Measurements from ENCODE around the gene CD3D. TPM values are rescaled to one million over a fixed set of nuclear protein-coding genes. Genes with fewer than 3 reads are reported as not detected.

The CD3D gene
- total RNA-seq, 1 donor from 2014 or later: not detected

- H3K36me3 Mint-ChIP-seq (ENCODE audit: insufficient read depth): no peaks in the 10 kb centered on the region
- no peak for DNase-seq (ENCODE audit: low spot score, unreplicated experiment)
- H3K9me3 Mint-ChIP-seq (ENCODE audit: low read depth): no peaks in the 10 kb centered on the region
- H3K27me3 Mint-ChIP-seq: peaks cover 12% of the 10 kb centered on the region
- TF ChIP-seq CTCF (IDR thresholded peaks at IDR 0.05; ENCODE audit: unreplicated experiment): no peak
- H3K4me3 Mint-ChIP-seq (ENCODE audit: low read depth): no peak overlapping the region
- no peak overlapping the region for H3K27ac Mint-ChIP-seq
- H3K4me1 Mint-ChIP-seq (ENCODE audit: low read depth): no peaks in the 10 kb centered on the region
Observed at GRCh38 chr11:118294053-118294452, 48.5 kb downstream of the CD3D start.

- no peak for DNase-seq (ENCODE audit: low spot score, unreplicated experiment)
- H3K4me1 Mint-ChIP-seq (ENCODE audit: low read depth): no peaks in the 10 kb centered on the region
- no peak for TF ChIP-seq CTCF (IDR thresholded peaks at IDR 0.05; ENCODE audit: unreplicated experiment)
- no peaks in the 10 kb centered on the region for H3K36me3 Mint-ChIP-seq (ENCODE audit: insufficient read depth)
- peaks cover 12% of the 10 kb centered on the region for H3K27me3 Mint-ChIP-seq
- H3K9me3 Mint-ChIP-seq (ENCODE audit: low read depth): no peaks in the 10 kb centered on the region
- no peak overlapping the region for H3K4me3 Mint-ChIP-seq (ENCODE audit: low read depth)
- no peak overlapping the region for H3K27ac Mint-ChIP-seq
Observed at GRCh38 chr11:118291477-118292135, 50.9 kb downstream of the CD3D start.

- no peak for DNase-seq (ENCODE audit: low spot score, unreplicated experiment)
- H3K27me3 Mint-ChIP-seq: peaks cover 15% of the 10 kb centered on the region
- no peak overlapping the region for H3K4me3 Mint-ChIP-seq (ENCODE audit: low read depth)
- H3K9me3 Mint-ChIP-seq (ENCODE audit: low read depth): no peaks in the 10 kb centered on the region
- peak; percentile 37 for TF ChIP-seq CTCF (IDR thresholded peaks at IDR 0.05; ENCODE audit: unreplicated experiment)
- no peaks in the 10 kb centered on the region for H3K4me1 Mint-ChIP-seq (ENCODE audit: low read depth)
- H3K36me3 Mint-ChIP-seq (ENCODE audit: insufficient read depth): no peaks in the 10 kb centered on the region
- no peak overlapping the region for H3K27ac Mint-ChIP-seq
Observed at GRCh38 chr11:118290923-118291322, 51.6 kb downstream of the CD3D start.

- no peak for TF ChIP-seq CTCF (IDR thresholded peaks at IDR 0.05; ENCODE audit: unreplicated experiment)
- Mint-ChIP-seq H3K4me3 (ENCODE audit: low read depth) (no peak overlapping the region), H3K27ac (no peak overlapping the region), H3K27me3 (peaks cover 17% of the 10 kb centered on the region), H3K9me3 (ENCODE audit: low read depth) (no peaks in the 10 kb centered on the region), H3K4me1 (ENCODE audit: low read depth) (no peaks in the 10 kb centered on the region), H3K36me3 (ENCODE audit: insufficient read depth) (no peaks in the 10 kb centered on the region)
- DNase-seq (ENCODE audit: low spot score, unreplicated experiment): no peak
Observed at GRCh38 chr11:118289401-118289800, 53.1 kb downstream of the CD3D start.

Other genes starting within 250 kb of the CD3D start
- gene SCN4B, start 189.9 kb downstream of the CD3D start, total RNA-seq: 0.16 TPM in 1 of 2 replicates, not detected in the other
- 0.05 and 0.07 TPM in 2 replicates for gene SCN2B, start 166.1 kb downstream of the CD3D start, total RNA-seq
- 0.22 and 0.60 TPM in 2 replicates for gene JAML, start 117.7 kb downstream of the CD3D start, total RNA-seq
- 6.3 and 7.4 TPM in 2 replicates for gene MPZL3, start 90.3 kb downstream of the CD3D start, total RNA-seq
- gene MPZL2, start 78.4 kb downstream of the CD3D start, total RNA-seq: 22.4 and 22.9 TPM in 2 replicates
- not detected in 2 replicates for gene CD3E, start 38.0 kb downstream of the CD3D start, total RNA-seq
- not detected in 2 replicates for gene CD3G, start 1.6 kb upstream of the CD3D start, total RNA-seq
- gene UBE4A, start 16.9 kb upstream of the CD3D start, total RNA-seq: 49.2 and 49.8 TPM in 2 replicates
- gene ATP5MG, start 58.9 kb upstream of the CD3D start, total RNA-seq: 189 and 192 TPM in 2 replicates
- 89.1 and 94.6 TPM in 2 replicates for gene KMT2A, start 93.8 kb upstream of the CD3D start, total RNA-seq
- gene TTC36, start 184.8 kb upstream of the CD3D start, total RNA-seq: 2.2 and 3.3 TPM in 2 replicates
- gene TMEM25, start 188.5 kb upstream of the CD3D start, total RNA-seq: 53.5 and 59.5 TPM in 2 replicates
- 23.5 and 23.7 TPM in 2 replicates for gene IFT46, start 223.2 kb upstream of the CD3D start, total RNA-seq
- 112 TPM in 2 replicates for gene ARCN1, start 229.7 kb upstream of the CD3D start, total RNA-seq